AG08396 (cell line): ENCODE results near the gene RAB3GAP1.

Source experiments
- DNase-seq: peaks from one replicate; pipeline ENCODE4 v3.0.0; 2012; ENCODE audit warnings: low spot score, mixed read lengths

Gene RAB3GAP1

DNA sequence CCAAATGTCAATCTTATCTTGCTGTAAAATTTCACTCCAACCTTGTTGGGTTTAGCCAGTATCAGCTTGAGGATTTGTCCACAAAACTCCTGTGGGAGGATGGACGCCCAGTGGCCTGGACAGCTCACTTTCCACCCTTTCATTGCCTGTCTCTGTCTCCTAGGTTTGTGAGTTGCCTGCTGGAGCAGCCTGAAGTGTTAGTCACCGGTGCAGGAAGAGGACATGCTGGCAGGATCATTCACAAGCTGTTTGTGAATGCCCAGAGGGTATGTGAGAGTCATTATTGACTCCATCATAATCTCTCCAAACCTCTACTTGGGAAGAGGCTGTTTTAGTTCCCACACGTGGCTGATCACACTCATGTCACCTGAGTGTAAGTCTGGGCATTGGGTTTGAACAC, 112.3 kb downstream of the RAB3GAP1 start:
- peak; percentile 57 for DNase-seq

DNA sequence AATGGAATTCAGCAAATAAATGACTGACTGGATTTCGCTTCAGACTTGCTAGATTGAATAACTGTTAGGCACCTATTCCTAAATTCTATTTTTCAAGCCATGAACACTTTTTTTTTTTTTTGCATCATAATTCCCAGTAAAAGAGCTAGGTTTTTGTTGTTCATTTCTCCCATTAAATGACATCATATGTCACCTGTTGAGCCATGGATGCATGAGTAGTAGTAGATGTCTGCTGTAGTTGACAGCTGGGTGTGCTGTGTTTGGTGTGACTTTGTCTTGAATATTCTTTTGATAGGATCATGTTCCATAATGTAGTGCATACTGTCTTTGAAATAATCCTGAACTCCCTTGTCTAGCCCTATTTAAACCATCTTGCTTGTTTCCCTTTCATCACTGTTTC, 115.2 kb downstream of the RAB3GAP1 start:
- DNase-seq, result no peak

DNA sequence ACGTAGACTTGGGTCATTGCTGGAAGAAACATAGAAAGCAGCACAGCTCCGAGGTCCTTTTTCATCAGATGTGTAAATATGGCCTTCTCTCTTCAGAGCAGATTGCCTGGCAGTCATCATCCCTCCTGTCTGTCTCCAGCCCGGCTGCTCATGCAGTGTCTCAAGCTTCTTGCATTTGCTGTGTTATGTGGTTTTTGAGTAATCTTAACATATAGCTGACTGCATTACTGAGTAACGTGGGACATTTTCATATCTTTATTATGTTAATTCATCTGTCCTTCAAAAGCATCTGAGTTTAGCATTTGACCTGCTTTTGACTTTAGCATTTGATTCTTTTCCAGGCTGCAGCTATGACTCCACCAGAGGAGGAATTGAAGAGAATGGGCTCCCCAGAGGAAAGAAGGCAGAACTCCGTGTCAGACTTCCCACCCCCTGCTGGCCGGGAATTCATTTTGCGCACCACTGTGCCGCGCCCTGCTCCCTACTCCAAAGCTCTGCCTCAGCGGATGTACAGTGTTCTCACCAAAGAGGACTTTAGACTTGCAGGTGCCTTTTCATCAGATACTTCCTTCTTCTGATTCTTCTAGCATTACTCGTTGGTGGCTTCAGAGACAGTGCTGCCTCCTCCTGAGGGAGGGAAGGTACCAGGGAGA, 116.2 kb downstream of the RAB3GAP1 start:
- no peak for DNase-seq

DNA sequence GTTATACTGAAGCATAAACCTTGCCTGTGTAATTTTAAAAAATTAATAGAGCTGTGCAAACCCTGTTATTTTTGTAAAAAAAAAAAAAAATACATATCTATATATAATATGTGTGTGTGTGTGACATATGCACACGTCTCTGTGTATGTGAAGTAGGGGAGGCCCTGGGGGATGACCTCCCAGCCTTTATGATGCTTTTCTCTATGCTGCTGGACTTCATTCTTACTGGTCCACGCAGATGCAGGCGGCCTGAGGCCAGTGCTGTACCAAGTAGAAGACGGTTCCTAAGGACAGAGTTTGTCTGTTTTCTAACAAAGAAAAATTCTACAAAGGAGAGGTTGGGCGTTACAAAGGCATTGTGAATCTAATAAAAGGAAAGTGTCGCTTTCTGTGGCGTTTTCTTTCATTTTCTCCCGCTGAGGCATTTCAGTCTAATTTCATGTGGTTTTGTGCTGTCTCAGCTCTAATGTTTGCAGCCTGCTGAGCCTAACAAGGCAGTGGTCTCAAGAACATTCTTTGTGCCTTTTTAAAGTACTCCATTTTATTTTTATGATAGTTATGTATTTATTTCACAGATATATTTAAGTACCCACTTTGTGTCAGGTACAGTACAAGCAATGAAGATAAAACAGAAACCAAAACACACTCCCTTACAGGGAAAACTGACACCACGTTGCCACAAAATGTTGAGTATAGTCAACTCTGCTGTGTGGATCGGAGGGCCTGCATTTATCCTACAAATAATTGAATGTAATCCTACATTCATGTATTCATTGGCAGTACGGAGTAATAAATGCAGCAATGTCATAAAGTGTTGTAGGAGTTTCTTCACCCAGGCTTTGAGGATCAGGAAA, 118.0 kb downstream of the RAB3GAP1 start:
- DNase-seq, result no peak

DNA sequence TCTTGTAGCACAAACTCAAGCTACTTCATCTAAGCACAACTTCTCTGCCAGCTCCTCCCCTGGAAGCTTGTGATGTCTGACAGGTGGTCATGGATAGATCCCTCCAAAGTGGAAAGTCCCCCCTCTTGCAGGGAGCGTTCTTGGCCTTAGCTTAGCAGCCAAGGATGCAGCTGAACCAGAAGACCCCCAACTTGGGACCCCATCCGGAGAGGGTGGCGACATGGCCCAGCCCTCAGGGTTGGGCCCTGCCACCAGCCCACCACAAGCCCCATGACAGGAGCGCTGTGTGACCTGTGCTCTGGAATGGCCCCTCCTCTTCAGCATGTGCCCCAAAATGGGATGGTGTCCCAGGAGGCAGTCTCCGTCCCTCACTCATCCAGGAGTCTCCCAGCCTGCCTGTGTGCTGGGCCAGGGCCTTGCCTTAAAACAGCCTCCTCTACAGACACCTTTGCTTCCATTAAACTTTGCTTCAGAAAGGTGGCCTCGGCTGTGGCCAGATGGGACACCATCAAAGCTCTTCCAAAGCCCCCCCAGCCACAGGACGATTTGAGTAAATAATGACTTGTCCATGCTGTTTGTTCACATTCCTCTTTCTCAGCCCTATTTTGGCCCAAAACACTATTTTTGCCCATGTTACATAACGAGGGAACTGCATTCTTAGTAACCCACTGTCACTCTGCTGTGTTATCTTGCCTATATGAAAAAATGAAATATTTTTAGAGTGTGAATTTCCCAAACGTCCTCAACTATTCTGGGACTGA, 122.1 kb downstream of the RAB3GAP1 start:
- DNase-seq, result no peak

DNA sequence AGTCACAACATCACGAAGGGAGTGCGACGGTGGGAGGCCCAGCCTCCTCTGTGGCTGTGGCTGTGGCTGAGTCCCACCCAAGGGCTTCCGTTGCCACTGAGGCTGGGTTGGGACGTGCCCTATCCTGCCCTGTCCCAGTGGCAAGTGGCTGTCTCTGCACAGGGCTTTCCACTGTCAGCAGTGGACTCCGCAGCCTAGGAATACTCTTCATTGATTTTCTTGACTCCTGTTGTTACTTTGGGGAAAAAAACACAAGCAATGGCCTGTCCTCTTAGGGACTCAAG, 122.7 kb downstream of the RAB3GAP1 start:
- DNase-seq, result no peak

DNA sequence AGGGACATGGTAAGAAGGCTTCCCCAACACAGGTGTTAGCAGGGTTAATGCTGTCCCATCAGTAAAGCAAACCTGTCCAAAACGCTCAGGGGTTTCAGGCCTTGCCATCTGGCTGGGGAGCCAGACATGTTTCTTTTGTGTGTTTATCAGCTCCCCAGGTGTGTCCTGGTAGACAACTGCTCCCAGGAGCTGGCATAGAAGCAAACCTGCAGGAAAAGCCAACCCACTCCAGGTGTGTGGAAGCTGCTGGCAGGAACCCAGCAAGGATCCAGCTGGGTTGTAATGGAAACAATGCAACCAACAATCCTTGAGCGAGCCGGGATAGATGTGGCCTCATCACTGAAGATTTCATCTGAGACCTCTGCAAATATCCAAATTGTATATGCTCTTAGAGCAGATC, 123.1 kb downstream of the RAB3GAP1 start:
- DNase-seq, result no peak

DNA sequence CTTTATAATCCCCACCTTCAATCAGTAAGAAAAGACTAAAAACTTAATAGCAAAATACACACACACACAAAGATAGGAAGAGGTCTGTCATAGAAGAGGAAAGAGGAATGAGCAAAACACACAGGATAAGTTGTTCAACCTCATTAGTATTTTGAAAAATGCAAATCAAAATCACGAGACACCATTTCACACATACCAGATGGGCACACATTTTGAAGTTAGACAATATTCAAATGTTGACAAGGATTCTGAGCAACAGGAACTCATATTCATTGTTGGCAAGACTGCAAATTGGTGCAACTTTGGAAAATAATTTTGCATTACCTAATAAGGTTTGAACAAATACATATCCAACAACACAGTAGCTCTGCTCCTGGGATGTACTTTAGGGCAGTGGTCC, 127.6 kb downstream of the RAB3GAP1 start:
- DNase-seq, result no peak

DNA sequence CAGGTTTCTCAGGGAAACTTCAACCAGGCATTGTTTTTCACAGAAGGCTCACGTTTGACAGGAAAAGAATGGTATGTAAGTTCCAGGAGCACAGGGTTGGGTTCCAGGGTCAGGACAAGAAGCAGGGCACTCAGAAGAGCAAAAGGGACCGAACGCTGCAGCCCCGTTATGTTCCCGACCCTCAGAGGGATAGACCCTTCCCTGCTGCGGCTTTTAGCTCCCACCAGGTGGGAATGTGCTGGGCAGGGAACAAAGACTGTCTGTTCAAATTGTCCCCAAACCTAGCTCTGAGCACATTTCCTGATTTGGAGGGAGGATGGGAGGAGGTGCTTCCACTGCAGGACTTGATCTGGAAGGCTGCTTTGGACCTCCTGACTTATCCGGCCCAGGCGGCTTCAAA, 130.1 kb downstream of the RAB3GAP1 start:
- DNase-seq, result no peak

DNA sequence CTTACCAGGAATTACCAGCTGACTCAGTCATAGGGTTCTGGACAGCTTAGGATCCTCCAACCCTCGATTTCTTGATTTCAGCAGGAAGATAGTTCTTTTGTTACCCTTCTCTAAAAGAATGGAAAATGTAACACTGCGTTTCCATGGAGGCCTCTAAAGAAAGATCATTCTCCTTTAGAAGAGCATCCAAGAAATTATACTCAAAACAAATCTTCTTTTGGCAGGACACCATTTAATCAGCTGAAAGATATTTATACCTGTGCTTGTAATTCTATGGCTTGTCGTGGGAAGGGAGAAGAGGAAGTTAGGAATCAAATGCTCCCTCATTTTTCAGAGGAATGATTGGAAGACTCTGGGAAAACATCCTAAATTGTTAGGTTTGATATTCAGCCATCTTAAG, 130.5 kb downstream of the RAB3GAP1 start:
- no peak for DNase-seq

DNA sequence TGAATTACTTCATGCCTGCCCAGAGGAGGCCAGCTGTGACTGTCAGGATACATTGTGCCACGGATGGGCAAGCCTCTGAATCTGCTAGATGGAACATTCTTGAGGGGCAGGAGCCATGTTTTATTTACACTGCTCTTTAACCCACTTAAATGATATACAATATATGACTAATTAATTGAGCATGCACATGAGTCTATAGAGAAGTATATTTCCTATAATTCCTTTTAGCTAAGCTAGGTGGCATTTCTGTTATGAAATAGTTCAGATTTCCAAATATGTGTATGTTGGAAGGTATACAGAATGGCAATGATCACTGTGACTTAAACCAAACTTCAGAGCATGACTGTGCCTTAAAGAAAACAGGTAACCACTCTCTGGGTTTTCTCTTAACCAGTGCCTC, 131.7 kb downstream of the RAB3GAP1 start:
- DNase-seq, result no peak

DNA sequence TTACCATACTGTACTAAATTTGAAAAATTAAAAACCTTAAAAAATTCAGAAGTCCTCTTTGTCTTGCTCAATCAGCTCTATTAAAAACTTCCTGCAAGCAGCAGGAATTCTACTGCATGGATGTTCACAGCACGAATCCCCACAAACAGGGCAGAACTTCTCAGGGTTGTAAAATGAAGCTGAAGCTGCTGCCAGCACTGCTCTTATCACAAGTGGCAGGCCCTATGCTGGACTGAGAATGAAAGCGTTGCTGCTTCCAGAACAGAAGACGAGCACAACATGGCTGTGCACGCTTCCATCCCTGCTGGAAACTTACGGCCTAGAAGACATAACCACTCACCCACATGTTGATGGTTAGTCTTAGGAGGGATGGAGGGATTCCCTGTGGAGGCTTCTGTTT, 134.0 kb downstream of the RAB3GAP1 start:
- DNase-seq, result no peak

DNA sequence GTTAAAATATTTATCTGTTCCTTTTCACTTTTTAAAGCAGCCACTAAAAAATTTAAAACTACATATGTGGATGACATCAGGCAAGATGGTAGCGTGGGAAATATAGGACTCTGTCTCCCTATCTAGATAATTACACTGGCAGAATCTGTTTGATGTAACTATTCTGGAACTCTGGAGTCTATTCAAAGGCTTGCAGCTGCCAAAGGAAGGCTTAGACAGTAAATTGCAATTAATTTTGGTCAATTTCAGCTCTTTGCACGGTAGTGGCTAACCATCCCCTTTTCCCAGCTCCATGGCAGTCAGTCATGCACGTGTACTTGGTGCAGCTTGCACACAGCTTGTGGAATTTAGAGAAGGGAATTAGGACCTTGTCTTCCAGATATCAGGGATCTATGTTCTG, 135.2 kb downstream of the RAB3GAP1 start:
- DNase-seq, result no peak

DNA sequence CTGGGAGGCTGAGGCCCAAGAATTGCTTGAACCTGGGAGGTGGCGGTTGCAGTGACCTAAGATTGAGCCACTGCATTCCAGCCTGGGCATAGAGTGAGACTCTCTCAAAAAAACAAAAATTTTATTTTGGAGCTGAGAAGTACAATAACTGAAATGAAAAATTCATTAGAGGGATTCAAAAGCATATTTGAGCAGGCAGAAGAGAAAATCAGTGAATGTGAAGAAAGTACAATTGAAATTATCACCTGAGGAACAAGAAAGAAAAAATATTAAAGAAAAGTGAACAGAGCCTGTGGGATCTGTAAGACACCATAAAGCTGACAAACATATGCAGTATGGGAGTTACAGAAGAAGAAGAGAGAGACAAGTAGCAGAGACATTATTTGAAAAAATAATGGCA, 137.1 kb downstream of the RAB3GAP1 start:
- no peak for DNase-seq

DNA sequence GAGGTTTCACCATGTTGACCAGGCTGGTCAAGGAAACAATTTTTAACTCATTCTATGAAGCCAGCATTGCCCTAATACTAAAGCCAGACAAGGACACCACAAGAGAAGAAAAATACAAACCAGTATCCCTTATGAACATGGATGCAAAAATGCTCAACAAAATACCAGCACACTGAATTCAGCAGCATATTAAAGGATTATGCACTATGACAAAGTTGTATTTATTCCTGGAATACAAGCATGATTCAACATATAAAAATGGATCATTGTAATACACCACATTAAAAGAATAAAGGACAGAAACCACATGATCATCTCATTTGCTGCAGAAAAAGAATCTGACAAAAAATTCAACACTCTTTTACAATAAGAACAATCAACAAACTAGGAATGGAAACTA, 138.7 kb downstream of the RAB3GAP1 start:
- no peak for DNase-seq

DNA sequence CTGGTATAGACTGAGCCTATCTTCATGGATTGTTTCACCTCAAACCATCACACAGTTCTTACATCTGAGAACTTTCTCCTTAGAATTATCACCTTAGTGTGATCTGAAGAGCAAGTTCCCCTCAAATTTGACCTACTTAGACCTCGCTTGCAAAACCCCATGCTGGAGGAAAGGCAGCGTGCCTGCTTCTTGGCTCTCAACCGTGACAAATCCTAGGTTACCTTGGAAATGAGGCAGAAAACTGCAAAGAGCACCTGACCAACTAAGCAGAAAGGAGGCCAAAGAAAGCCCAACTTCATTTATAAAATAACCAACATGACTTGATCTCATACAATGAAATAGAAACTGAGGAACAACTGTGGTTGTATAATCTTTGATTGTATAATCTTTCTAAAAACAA, 146.4 kb downstream of the RAB3GAP1 start:
- DNase-seq, result no peak

DNA sequence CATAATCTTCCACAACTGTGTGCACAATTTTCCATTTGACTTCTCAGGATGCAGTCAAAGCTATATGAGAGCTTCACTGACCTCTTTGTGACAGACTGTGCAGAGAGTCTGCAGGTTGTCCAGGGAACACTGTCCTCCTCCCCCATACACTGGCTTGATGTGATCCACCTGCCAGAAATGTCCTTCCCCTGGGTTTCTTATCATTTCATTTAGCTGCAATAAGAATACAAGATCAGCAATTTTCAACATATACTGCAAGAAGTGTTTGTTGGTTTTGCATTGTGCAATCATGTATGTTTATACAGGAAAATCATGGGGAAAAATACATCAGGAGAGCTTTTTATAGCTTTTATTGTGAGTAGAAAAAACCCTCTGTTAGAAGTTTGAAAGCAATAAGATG, 150.7 kb downstream of the RAB3GAP1 start:
- no peak for DNase-seq

DNA sequence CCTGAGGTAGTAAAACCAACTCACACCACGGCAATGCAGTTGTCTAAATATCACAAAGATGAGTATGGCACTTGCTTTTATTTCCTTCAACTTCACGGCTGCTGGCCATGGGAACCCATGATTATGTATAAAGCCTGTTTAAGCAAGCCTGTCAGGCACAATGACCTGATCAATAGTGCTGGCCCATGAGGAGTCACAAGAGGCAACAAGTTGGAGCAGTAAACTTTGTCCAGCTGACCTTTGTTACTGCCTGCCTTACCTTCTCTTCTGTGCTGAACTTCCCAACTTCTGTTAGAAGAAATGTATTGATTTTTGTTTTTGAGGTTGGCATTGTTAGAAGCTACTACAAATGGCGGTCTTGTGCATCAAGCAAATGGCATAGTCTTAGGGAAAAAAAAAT, 151.9 kb downstream of the RAB3GAP1 start:
- no peak for DNase-seq

DNA sequence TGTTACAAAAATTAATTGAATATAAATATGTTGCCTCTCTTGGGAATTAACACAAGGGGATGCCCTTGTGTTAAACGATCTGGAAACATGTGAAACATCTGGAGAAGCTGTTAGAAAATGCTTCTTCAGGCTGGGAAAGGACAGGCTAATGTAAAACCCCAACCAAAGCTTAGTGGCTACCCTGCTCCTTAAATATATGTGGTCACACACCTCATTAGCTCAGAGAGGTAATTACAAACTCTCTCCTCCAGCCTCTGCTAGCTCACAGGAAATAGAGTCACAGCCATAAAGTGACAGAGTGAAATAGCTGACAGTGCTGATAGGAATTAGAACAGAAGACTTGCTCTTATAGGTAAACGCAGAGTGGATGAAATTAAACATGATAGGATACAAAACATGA, 155.9 kb downstream of the RAB3GAP1 start:
- DNase-seq, result no peak

DNA sequence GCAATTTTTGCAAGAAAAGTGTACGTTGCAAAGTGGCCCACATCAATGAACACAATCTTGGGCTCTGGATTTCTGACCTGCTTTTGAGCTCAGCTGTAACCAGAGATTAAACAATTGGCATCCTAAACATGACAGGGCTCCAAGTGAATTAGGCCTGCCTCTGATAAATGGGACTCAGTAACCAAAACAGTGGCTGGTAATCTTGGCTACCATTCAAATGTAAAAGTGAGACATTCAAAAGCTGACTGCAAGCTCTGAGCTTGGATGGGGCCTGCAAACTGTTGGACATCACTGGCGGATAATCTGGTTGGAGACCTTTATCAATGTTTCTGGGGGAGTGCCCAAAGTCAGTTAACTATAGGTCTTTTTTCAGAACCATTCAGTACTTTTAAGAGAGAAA, 160.7 kb downstream of the RAB3GAP1 start:
- peak; percentile 9 for DNase-seq

DNA sequence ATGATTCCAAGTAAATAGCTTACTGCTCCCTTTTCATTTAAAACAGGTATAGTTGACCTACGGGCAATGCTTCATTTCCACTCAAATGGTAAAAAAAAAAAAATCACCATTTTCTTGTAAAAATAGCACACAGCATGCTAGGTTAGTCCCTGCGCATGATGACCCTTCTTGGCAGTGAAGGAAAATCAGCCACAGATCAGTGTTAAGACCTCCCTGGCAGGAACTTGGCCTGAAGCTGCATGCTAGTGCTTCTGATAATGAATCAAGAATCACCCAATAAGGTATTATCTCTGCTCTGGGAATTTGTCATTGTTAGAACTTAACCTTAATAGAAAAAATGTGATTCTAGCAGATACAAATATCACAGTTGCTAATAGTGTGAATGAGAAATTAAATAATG, 166.3 kb downstream of the RAB3GAP1 start:
- no peak for DNase-seq

DNA sequence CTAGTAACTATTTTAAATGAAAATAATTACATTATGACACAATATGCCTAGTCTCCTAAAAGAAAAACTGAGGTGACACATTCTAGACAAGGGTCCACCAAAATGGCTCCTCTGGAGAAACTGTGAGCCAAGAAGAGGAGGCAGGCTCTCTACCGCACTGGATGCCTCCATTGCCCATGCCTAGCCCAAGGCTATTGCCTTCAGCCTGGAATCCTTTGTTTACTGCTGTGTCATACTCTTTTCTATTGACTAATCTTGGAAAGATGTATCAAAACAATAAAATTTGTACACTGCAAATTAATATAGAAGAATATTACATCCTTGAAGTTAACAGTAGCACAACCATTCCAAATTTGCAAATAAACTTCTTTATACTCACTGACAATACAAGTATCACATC, 167.1 kb downstream of the RAB3GAP1 start:
- DNase-seq, result no peak
